Neural progenitor cell (in vitro differentiated cells): ENCODE data around the gene TRIP12. TPM values are rescaled to one million over a fixed set of nuclear protein-coding genes. Genes with fewer than 3 reads are reported as not detected.

ENCODE experiments used
- DNase-seq: peaks from one replicate; pipeline ENCODE4 v3.0.0-alpha.2; 2016; ENCODE audit warnings: low spot score
- H2AFZ ChIP-seq: fragments of 200-600 bp; sonication (generic); replicated peaks from 2 replicates; pipeline ENCODE4 v1.6.1; 2016; ENCODE audit warnings: antibody characterized with exemption
- H3F3A ChIP-seq: fragments of 200-600 bp; sonication (generic); 2 replicates; pipeline ENCODE4 v1.6.1; 2016; ENCODE audit warnings: antibody characterized with exemption, low read depth
- H3K27ac ChIP-seq: fragments of 200-600 bp; sonication (generic); 2 replicates; pipeline ENCODE4 v1.5.1; 2016; ENCODE audit warnings: mild to moderate bottlenecking
- H3K27me3 ChIP-seq: fragments of 200-600 bp; sonication (generic); 2 replicates; pipeline ENCODE4 v1.6.1; 2016; ENCODE audit warnings: mild to moderate bottlenecking, moderate library complexity
- H3K36me3 ChIP-seq: fragments of 200-600 bp; sonication (generic); 2 replicates; pipeline ENCODE4 v1.5.1; 2016
- H3K4me1 ChIP-seq: fragments of 200-600 bp; sonication (generic); 2 replicates; pipeline ENCODE4 v1.6.1; 2016; ENCODE audit warnings: mixed run types
- H3K4me2 ChIP-seq: fragments of 200-600 bp; sonication (generic); 2 replicates; pipeline ENCODE4 v1.6.1; 2016
- H3K4me3 ChIP-seq: fragments of 200-600 bp; sonication (generic); 2 replicates; pipeline ENCODE4 v1.5.1; 2016
- H3K79me2 ChIP-seq: fragments of 200-600 bp; sonication (generic); 2 replicates; pipeline ENCODE4 v1.6.1; 2016; ENCODE audit warnings: low read depth
- H3K9ac ChIP-seq: fragments of 200-600 bp; sonication (generic); 2 replicates; pipeline ENCODE4 v1.6.1; 2016
- H3K9me3 ChIP-seq: fragments of 200-600 bp; sonication (generic); 2 replicates; pipeline ENCODE4 v1.5.1; 2016; ENCODE audit warnings: low read depth
- H4K20me1 ChIP-seq: fragments of 200-600 bp; sonication (generic); 2 replicates; pipeline ENCODE4 v1.6.1; 2016; ENCODE audit warnings: low read depth
- H3K27ac Mint-ChIP-seq: 3 replicates; pipeline ENCODE4 v1.8.0; 2021; ENCODE audit warnings: mixed read lengths
- H3K27me3 Mint-ChIP-seq: 2 replicates; pipeline ENCODE4 v1.8.0; 2022; ENCODE audit warnings: low read depth, mild to moderate bottlenecking, inconsistent platforms, moderate library complexity, mixed read lengths; ENCODE audit not compliant: insufficient read depth
- H3K36me3 Mint-ChIP-seq: 3 replicates; pipeline ENCODE4 v1.8.0; 2021; ENCODE audit warnings: mixed read lengths
- H3K4me1 Mint-ChIP-seq: 3 replicates; pipeline ENCODE4 v1.8.0; 2021; ENCODE audit warnings: mixed read lengths
- H3K4me3 Mint-ChIP-seq: 3 replicates; pipeline ENCODE4 v1.8.0; 2021; ENCODE audit warnings: mild to moderate bottlenecking, moderate library complexity, mixed read lengths
- H3K9me3 Mint-ChIP-seq: 3 replicates; pipeline ENCODE4 v1.8.0; 2020; ENCODE audit warnings: mixed read lengths
- CTCF ChIP-seq: fragments of 200-600 bp; sonication (generic); IDR thresholded peaks from 2 replicates; pipeline ENCODE4 v1.5.1; 2017; ENCODE audit warnings: antibody characterized with exemption, mild to moderate bottlenecking
- EZH2 ChIP-seq: fragments of 200-600 bp; sonication (generic); IDR thresholded peaks from 2 replicates; pipeline ENCODE4 v1.6.1; 2017; ENCODE audit warnings: antibody characterized with exemption, mild to moderate bottlenecking, moderate library complexity
- EZH2phosphoT487 ChIP-seq: fragments of 200-600 bp; sonication (generic); IDR thresholded peaks from 2 replicates; pipeline ENCODE4 v1.6.1; 2017; ENCODE audit warnings: antibody characterized with exemption
- total RNA-seq: library from RNA; depleted of rRNA; stranded (reverse); fragments of >200 nt; gene quantifications from 2 replicates; pipeline ENCODE4 v1.2.3, GENCODE V29; 2015; ENCODE audit warnings: low replicate concordance

TRIP12 gene
- total RNA-seq, 1 donor from 2014 or later: 157 TPM

GRCh38 chr2:229921101-229921891 lies 513 bp downstream of the TRIP12 start:
- no peaks in the 10 kb centered on the region for H3K36me3 ChIP-seq
- H3K9ac ChIP-seq: peak overlapping the region; percentile 72
- H3K79me2 ChIP-seq: peaks cover 83% of the 10 kb centered on the region

DNA sequence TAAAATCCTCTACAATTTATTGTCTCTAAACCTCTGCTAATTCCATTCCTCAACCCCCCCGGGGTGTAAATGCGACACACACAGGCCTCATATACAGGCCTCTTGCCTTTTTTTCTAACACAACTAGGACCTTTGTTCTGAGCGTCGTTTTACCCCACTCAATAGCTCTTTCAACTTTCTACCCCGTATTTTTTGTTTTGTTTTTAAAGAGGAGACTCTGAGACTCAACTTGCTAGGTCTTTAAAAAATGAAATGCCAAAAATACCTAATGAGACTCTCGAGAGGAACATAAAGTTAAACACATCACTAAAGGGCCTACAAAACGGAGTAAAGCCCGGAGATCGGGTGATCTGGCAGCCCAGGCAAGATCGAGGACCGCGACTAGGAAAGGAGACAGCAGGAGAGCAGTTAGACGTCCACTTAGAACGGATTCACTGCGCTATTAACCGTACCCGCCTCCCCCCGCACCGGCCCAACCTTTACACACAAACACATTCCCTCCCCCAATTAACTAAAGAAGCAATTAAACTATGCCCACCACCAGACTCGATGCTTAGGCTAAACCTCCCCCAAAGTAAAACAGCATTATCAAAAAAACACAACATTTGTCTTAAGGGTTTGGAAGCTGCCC lies 1.7 kb downstream of the TRIP12 start:
- Histone ChIP-seq H4K20me1 (peaks cover 38% of the 10 kb centered on the region), H2AFZ (no peak overlapping the region), H3K9ac (peak overlapping the region; percentile 72), H3K9me3 (no peaks in the 10 kb centered on the region), H3K4me1 (peaks cover 11% of the 10 kb centered on the region), H3K27ac (peak overlapping the region; percentile 96), H3K4me3 (peak overlapping the region; percentile 77), H3K36me3 (no peaks in the 10 kb centered on the region), H3K79me2 (peaks cover 83% of the 10 kb centered on the region), H3K27me3 (no peaks in the 10 kb centered on the region), H3K4me2 (peak overlapping the region; percentile 81), H3F3A (peaks cover 38% of the 10 kb centered on the region)
- peak; percentile 48 for DNase-seq
- Mint-ChIP-seq H3K36me3 (peaks cover 12% of the 10 kb centered on the region), H3K4me3 (peak overlapping the region; percentile 100), H3K27me3 (peaks cover 7% of the 10 kb centered on the region), H3K4me1 (peaks cover 15% of the 10 kb centered on the region), H3K9me3 (no peaks in the 10 kb centered on the region), H3K27ac (peak overlapping the region; percentile 94)
- TF ChIP-seq EZH2phosphoT487 (no peak), CTCF (no peak), EZH2 (no peak)

More at GRCh38 chr2:229921101-229921891, 513 bp downstream of the TRIP12 start:
- H3K27ac Mint-ChIP-seq: peak overlapping the region; percentile 94
- Histone ChIP-seq H3K4me1 (peaks cover 11% of the 10 kb centered on the region), H2AFZ (peak overlapping the region; percentile 99), H4K20me1 (peaks cover 28% of the 10 kb centered on the region), H3K4me3 (peak overlapping the region; percentile 77), H3K27ac (peak overlapping the region; percentile 96), H3K27me3 (no peaks in the 10 kb centered on the region), H3F3A (peaks cover 38% of the 10 kb centered on the region), H3K4me2 (peak overlapping the region; percentile 81), H3K9me3 (no peaks in the 10 kb centered on the region)
- H3K27me3 Mint-ChIP-seq: peaks cover 7% of the 10 kb centered on the region
- H3K36me3 Mint-ChIP-seq: peaks cover 12% of the 10 kb centered on the region
- H3K4me1 Mint-ChIP-seq: peaks cover 15% of the 10 kb centered on the region
- no peaks in the 10 kb centered on the region for H3K9me3 Mint-ChIP-seq
- TF ChIP-seq CTCF (no peak), EZH2 (peak; percentile 27), EZH2phosphoT487 (no peak)
- peak overlapping the region; percentile 100 for H3K4me3 Mint-ChIP-seq
- peak; percentile 79 for DNase-seq

GRCh38 chr2:229917793-229918192 lies 4.0 kb downstream of the TRIP12 start:
- Mint-ChIP-seq H3K27me3 (peaks cover 7% of the 10 kb centered on the region), H3K27ac (no peak overlapping the region), H3K4me3 (no peak overlapping the region), H3K9me3 (no peaks in the 10 kb centered on the region), H3K4me1 (peaks cover 13% of the 10 kb centered on the region), H3K36me3 (peaks cover 14% of the 10 kb centered on the region)
- no peaks in the 10 kb centered on the region for H3K36me3 ChIP-seq
- H3K79me2 ChIP-seq: peaks cover 84% of the 10 kb centered on the region
- no peak overlapping the region for H3K4me3 ChIP-seq
- H3K4me2 ChIP-seq: no peak overlapping the region
- no peaks in the 10 kb centered on the region for H3K27me3 ChIP-seq
- no peak for DNase-seq
- no peaks in the 10 kb centered on the region for H3K9me3 ChIP-seq
- no peak for TF ChIP-seq EZH2phosphoT487
- H3K4me1 ChIP-seq: peaks cover 7% of the 10 kb centered on the region
- no peak overlapping the region for H3K27ac ChIP-seq
- H3F3A ChIP-seq: peaks cover 32% of the 10 kb centered on the region
- H2AFZ ChIP-seq: no peak overlapping the region
- peaks cover 61% of the 10 kb centered on the region for H4K20me1 ChIP-seq
- H3K9ac ChIP-seq: no peak overlapping the region
